GM19395 (cell line): ENCODE data around the gene LAD1.

Experiments
- ATAC-seq: cut with Tn5 transposase; IDR thresholded peaks from one replicate; pipeline ENCODE4 v1.9.1; 2021; ENCODE audit warnings: mild to moderate bottlenecking, moderate library complexity; ENCODE audit not compliant: unreplicated experiment

Gene LAD1

DNA sequence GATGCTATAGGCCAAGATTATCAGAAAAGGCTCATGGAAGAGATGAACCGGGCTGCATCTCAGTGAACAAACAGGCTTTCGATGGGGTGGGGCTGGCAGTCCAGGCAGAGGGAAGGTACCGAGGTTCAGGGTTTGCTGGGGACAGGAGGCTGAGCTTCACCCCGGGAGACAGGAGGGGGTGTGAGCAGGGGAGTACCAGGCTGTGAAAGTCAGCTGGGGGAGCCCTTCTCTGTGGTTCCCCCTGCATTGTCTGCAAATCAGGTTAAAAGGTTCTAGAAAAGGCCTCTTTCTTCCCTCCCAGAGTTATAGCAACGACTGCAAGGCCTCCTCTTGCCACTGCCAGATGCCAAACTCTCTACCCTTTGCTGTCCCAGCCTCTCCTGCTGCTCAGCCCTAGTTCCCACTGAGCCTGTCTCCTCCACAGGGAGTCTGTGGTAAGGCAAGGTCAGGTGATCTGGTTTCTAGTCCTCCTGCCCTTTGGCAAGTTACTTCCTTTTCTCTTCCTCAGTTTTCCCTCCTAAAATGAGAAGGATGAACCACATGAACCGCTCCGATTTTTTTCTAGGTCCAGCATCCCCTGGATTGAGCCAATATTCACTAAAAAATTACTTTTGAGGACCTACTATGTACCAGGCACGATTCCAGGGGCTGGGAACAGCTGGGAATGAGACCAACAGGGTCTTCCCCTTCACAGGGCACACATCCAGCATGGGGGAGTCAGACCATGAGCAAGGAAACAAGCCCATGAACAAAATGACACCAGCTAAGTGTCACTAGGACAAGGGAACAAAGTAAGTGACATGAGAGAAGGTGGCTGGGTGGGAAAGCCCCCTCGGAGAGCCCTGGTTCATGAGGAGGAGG lies 7.2 kb downstream of the LAD1 start:
- ATAC-seq: no peak

- ATAC-seq: no peak
Observed at GRCh38 chr1:201391225-201391624, 7.9 kb downstream of the LAD1 start.

- ATAC-seq: no peak
Observed at GRCh38 chr1:201389051-201389450, 10.1 kb downstream of the LAD1 start.

DNA sequence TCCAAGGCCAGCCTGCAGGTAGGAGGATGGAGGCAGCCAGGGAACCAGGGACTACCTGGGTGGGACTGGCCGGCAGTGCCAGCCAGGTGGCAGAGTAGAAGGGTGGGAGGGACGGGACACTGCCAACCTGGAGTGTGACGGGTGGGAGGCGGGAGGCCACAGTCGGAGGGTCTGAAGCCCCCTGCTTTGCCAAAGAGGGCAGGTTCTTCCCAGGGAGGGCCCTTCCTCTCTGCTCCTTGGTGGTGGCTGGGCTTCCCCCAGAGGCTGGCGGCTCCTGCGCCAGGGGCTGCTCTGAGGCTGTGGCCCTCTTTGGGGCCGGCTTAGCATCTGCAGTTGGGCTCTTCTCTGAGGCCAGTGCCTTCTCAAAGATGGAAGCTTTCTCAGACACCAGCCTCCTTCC lies 12.9 kb downstream of the LAD1 start:
- ATAC-seq: no peak

DNA sequence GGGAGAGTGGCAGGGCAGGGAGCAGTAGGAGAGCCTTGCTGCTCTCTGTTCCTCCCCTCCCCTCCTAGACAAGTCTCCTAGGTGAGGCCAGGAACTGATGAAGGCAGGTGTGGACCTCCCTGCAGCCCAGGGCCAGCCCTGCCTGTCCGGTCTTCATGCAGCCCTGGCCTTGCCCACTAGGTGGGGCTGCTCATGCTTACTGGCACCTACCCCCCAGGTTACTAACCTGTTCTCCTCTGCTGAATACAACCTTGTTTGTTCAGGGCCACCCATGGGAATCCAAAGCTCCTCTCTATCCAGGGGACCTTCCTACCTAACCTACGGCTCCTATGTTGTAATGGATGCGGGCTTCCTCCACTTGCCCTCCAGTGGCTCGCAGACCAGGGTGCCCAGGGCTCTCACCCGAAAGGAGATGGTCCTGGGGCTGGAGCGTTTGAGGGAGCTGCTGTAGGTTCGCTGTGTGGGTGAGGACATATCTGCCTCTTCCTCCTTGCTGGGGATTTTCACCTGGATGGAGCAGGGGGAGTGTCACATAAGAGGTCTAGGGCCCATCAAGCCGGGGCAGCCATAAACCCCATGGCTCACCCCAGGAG lies 13.7 kb downstream of the LAD1 start:
- ATAC-seq: peak; percentile 78

DNA sequence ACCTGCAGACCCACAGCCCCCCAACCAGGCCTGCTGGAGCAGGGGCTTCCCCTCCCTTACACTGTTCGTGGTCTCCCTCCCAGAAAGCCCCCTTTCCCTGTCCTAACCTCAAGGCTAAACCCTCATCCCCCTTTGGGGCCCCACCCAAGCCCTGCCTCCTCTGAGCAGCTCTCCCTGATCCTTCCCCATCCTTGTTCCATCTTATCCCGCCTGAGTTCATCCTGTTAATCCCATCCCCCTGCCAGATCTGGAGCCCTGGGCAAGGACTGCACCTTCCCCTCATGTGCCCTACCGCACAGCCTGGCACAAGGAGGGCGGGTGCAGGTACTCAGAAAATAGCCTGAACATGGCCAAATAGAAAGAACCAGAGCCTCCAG lies 14.7 kb downstream of the LAD1 start:
- no peak for ATAC-seq

- ATAC-seq: no peak
Observed at GRCh38 chr1:201383647-201384405, 15.3 kb downstream of the LAD1 start.

DNA sequence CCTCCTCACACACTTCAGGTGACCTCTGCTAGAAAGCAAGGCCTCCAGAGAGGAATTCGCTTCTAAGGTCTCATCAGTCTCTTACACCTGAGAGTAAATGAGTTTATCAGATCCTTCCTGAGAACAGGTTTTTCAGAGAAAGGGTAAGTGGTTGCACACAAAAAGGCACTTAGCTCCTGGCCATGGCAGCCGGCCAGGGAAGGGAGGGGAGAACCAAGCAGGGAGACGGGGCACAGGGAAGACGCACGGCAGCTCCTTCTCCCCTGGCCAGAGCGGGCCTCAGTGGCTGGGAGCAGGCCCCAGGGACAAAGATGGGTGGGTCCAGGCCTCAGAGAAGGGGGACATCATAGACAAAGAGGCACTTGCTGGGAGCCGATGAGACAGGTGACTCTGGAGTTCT lies 18.0 kb downstream of the LAD1 start:
- ATAC-seq: no peak

DNA sequence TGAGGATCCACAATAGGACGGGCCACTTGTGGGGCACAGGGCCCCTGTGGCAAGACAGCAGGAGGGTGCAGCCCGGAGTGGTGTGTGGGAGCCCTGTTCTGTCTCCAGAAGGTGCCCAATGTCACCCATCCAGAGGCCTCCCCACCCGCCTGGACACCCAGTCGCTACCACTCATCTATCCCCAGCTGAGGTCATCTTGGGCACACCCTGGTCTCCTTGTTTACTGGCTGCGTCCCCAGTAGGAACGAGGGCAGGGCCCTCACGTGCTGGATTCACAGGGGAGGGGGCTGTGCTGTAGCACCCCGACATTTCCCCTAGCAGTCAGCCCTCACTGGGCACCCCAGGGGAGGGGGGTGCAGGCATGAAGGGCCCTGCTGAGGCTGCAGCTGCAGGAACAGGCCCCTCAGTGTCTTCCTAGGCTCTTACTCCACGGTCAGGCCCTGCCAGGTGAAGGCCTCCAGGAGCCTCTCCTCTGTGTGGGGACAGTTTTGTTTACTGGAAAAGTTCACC lies 19.3 kb downstream of the LAD1 start:
- ATAC-seq: no peak

GRCh38 chr1:201378804-201379203 lies 20.3 kb downstream of the LAD1 start:
- ATAC-seq: no peak

GRCh38 chr1:201377611-201378092 lies 21.5 kb downstream of the LAD1 start, which contains the start of gene TNNT2:
Gene TNNT2 (minus strand): TSS chr1:201377680. CDS start chr1:201373254, 4,426 bp downstream.
- ATAC-seq: no peak

GRCh38 chr1:201376464-201377374 lies 22.4 kb downstream of the LAD1 start:
- ATAC-seq: peak; percentile 61

GRCh38 chr1:201376107-201376463 lies 23.0 kb downstream of the LAD1 start:
- ATAC-seq: no peak

DNA sequence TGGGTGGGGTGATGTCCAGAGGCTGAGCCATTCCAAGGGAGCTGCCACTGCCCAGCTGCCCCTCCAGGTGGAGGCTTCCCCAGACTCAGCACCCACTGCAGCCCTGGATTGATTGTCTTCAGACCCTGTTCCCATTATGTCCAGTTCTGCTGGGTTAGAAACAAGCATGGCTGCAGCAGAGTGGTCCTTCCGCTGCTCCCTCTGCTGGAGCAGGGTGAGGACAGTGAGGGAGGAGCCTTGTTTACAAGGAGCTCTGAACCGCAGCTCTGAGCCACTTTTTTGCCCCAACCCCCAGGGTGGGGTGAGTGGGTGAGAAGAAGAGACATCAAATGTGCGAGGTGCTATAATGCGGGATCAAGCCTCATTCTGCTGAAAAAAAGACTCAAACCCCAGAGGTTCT lies 24.0 kb downstream of the LAD1 start:
- no peak for ATAC-seq

DNA sequence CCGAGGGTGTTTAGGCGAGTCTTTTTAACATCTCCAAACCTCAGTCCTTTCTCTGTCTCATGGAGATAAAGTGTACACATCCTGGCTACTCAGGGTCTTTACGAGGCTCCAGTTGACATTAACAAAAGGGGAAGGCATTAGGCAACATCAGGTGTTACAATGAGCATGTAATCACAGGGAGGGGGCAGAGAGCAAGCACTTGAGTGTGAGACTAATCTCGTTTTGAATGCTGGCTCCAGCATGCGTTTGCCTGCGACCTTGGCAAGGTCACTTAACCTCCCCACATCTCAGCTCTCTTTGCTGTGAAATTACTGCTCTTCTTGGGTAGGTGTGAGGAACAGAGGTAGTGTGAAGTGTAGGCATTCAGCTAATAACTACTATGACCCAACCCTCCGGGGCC lies 24.8 kb downstream of the LAD1 start:
- ATAC-seq: no peak

GRCh38 chr1:201371792-201372191 lies 27.3 kb downstream of the LAD1 start:
- no peak for ATAC-seq

DNA sequence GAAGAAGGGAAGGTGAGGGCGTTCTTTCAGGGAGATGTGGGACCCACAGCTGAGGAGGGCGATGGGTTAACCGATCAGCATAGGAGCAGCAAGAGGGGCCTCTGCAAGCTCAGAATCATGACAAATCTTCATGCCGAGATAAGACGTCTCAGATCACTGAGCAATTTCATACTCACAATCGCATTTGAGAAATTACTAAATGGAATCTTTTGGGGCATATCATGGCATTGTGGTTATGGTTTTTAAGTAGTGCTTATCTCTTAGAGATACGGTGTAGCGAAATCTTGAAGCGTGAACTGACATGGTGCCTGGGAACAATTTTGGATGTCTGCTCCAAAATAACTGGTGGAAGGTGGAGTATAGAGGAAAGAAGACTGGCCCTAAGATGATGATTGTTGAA lies 27.8 kb downstream of the LAD1 start:
- ATAC-seq: no peak

GRCh38 chr1:201370500-201370899 lies 28.6 kb downstream of the LAD1 start:
- no peak for ATAC-seq

GRCh38 chr1:201369209-201369608 lies 29.9 kb downstream of the LAD1 start:
- no peak for ATAC-seq

DNA sequence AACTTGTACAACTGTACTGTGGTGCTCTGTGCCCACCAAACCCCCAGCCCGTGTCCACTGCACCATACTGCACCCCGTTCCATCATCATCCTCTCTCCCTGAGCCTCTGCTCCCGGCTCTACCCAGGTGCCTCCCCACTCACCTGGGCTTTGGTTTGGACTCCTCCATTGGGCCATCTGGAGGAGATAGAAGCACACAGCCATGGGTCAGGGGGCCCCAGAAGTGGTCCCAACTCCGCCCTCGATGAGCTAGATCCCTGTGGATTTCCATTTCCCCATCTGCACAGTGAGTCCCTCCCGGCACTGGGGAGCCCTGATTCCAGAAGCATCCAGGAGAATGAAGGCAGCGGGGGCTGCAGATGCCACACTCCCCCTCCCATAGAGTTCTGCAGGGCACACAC lies 32.4 kb downstream of the LAD1 start:
- no peak for ATAC-seq
